Subcutaneous abdominal adipose tissue (tissue), 5 donors: ENCODE data around the gene PSMC3.

Source experiments
- H3K27ac ChIP-seq: one replicate; pipeline ENCODE4 v1.7.0; 2013; ENCODE audit warnings: low read depth, mild to moderate bottlenecking, inconsistent platforms, low read length, moderate library complexity
- H3K27me3 ChIP-seq, 5 donors: one replicate each; pipeline ENCODE4 v1.7.0; 2013; ENCODE audit warnings: low read length in 5 of 5, inconsistent platforms in 1 of 5; ENCODE audit not compliant: control insufficient read depth in 5 of 5, insufficient read depth in 4 of 5
- H3K36me3 ChIP-seq, 5 donors: one replicate each; pipeline ENCODE4 v1.7.0; 2013; ENCODE audit warnings: low read length in 5 of 5; ENCODE audit not compliant: control insufficient read depth in 5 of 5, insufficient read depth in 5 of 5
- H3K4me1 ChIP-seq, 5 donors: one replicate each; pipeline ENCODE4 v1.7.0; 2013; ENCODE audit warnings: low read length in 5 of 5, mild to moderate bottlenecking in 3 of 5, moderate library complexity in 1 of 5; ENCODE audit not compliant: control insufficient read depth in 5 of 5, insufficient read depth in 5 of 5
- H3K4me3 ChIP-seq, 5 donors: one replicate each; pipeline ENCODE4 v1.7.0; 2013; ENCODE audit warnings: low read length in 5 of 5, low read depth in 1 of 5
- H3K9ac ChIP-seq, 5 donors: one replicate each; pipeline ENCODE4 v1.7.0; 2013; ENCODE audit warnings: low read length in 5 of 5, mild to moderate bottlenecking in 4 of 5, moderate library complexity in 3 of 5
- H3K9me3 ChIP-seq, 5 donors: one replicate each; pipeline ENCODE4 v1.7.0; 2013; ENCODE audit warnings: low read length in 5 of 5; ENCODE audit not compliant: control insufficient read depth in 5 of 5
- donor health status: healthy.
- donor health status: healthy.
- donor health status: healthy.
- donor health status: healthy.
- donor health status: healthy.

The PSMC3 gene

DNA sequence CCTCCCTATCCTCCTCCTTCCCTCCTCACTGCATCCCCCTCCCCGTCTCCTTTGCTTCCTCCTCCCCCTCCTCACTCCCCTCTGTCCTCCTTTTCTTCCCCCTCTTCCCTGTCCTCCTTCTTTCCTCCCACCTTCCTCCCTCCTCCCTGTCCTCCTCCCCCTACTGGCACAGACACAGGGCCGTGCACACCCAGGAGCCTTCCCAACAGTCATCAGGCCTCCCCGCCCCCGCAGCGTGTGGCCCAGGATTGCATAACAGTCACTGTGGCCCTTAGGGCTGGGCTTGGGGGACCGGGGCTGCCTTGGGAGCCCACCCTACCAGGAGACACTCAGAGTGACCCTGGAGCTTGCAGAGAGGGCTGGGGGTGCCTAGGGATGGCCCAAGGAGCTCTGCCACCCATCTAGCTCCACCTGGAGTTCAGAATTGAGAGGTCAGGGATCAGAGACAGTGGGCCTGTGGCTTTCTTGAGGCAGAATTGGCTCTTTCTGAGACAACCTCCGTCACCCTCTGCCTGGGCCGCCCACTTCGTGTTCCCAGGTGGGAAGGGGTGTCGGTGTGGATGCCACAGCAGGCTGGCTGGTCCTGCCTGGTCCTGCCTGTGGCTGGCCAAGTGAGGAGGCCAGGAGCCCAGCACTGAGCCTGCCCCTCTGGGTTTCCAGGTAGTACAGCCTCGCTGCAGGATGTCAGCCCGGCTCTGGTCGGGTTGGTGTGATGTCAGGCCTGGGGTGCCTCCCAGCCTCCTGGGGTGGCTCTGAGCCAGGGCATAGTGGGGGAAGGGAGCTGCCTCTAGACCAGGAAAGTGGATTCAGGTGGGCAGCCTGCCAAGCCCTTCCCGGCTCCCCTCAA is 49.5 kb downstream of the PSMC3 start:
- H3K36me3 ChIP-seq = no peaks in the 10 kb centered on the region
- H3K4me1 ChIP-seq = peaks cover 0 to 30% (median 6%) of the 10 kb centered on the region in 5 donors
- H3K27ac ChIP-seq = peak overlapping the region; percentile 72
- peak overlapping the region in 4 of 5 donors; percentile 30 to 81 (median 71) for H3K9ac ChIP-seq
- peak overlapping the region; percentile 51 to 63 (median 54) for H3K4me3 ChIP-seq
- H3K27me3 ChIP-seq = no peaks in the 10 kb centered on the region
- no peaks in the 10 kb centered on the region for H3K9me3 ChIP-seq

DNA sequence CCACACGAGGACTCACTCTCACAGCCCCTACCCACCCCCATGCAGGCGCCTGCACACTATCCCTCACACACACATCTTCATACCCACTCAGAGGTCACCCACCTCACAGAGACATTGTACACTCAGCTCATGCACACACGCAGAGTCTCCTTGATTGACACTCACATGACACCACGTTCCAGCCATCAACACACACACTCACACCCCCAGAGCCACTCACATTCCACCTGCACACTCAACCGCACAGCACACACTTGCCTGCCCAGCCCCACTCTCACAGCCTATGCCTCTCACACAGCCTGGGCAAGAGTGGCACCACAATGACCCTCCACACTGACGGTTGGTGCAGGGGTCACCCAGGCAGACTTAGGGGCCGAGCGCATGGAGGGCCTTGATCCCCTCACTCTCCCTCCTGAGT is 50.1 kb downstream of the PSMC3 start:
- no peak overlapping the region for H3K27ac ChIP-seq
- H3K9ac ChIP-seq = peak overlapping the region in 3 of 5 donors; percentile 40 to 76 (median 47)
- peak overlapping the region; percentile 51 to 63 (median 54) for H3K4me3 ChIP-seq

DNA sequence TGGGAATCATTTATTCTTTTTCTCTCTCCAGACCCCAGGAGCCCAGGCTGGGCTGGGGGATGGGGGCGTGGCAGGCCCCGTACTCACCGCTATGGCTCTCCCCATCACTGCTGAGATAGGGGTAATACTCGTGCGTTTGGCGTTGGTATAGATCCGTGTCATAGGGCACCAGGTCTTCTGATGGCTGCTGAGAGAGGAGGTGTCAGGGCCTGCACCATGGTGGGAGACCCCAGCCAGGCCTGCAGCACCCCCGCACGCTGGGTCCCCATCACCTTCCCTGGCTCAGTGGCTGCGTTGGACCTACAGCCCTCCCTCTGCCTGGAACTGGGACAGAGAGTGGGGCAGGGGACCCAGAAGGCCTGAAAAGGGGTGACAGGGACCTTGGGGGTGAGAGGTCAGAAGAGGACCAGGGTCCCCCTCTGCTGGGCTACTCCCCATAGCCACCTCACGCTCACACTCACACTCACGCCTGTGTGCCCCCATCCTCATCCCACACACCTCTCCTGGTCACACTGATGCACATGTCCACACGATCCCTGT is 50.6 kb downstream of the PSMC3 start:
- H3K27ac ChIP-seq = no peak overlapping the region
- no peaks in the 10 kb centered on the region for H3K27me3 ChIP-seq

More for the DNA sequence above, 50.1 kb downstream of the PSMC3 start:
- Histone ChIP-seq H3K9me3 (no peaks in the 10 kb centered on the region), H3K27me3 (no peaks in the 10 kb centered on the region), H3K36me3 (no peaks in the 10 kb centered on the region), H3K4me1 (peaks cover 0 to 30% (median 6%) of the 10 kb centered on the region in 5 donors)

DNA sequence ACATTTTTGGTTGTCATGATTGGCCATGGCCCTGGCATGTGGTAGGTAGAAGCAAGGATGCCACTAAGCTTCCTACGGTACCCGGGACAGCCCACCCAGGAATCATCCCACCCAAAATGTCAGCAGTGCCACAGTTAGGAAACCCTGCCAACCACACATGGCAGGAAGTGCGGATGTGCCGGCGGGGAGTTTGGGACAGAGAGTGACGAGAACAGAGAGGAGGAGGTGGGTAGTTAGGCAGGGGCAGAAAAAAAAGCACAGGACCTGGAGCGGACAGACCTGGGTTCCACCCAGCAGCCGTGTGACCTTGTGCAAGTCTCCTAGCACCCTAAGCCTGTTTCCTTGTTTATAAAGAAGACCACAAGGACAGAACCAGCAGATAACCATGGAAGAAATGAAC is 51.2 kb downstream of the PSMC3 start:
- Histone ChIP-seq H3K27ac (no peak overlapping the region), H3K9ac (peak overlapping the region in 1 of 5 donors; percentile 7), H3K9me3 (no peaks in the 10 kb centered on the region), H3K36me3 (no peaks in the 10 kb centered on the region), H3K4me1 (peaks cover 0 to 30% (median 6%) of the 10 kb centered on the region in 5 donors), H3K4me3 (peak overlapping the region in 2 of 5 donors; percentile 9 to 63), H3K27me3 (no peaks in the 10 kb centered on the region)

More for the DNA sequence above, 50.6 kb downstream of the PSMC3 start:
- peak overlapping the region in 4 of 5 donors; percentile 52 to 63 (median 54) for H3K4me3 ChIP-seq
- no peaks in the 10 kb centered on the region for H3K9me3 ChIP-seq
- peaks cover 0 to 30% (median 6%) of the 10 kb centered on the region in 5 donors for H3K4me1 ChIP-seq
- H3K9ac ChIP-seq = peak overlapping the region in 1 of 5 donors; percentile 47
- H3K36me3 ChIP-seq = no peaks in the 10 kb centered on the region

DNA sequence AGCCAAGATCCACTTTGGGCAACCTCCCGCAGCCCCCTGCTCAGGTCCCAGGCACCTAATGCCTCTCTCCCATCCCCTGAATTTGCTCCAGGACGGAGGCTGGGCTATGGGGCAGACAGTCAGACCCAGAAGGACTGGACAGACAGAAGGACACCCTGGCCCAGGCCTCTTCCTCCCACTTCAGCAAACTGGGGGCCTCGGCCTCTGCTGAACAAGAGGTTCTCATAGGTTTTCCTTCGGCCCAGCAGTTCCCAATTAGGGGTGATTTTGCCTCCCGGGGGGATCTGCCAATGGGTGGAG is 51.6 kb downstream of the PSMC3 start:
- Histone ChIP-seq H3K4me1 (peaks cover 0 to 30% (median 6%) of the 10 kb centered on the region in 5 donors), H3K27me3 (no peaks in the 10 kb centered on the region), H3K36me3 (no peaks in the 10 kb centered on the region), H3K9me3 (no peaks in the 10 kb centered on the region), H3K4me3 (peak overlapping the region in 2 of 5 donors; percentile 5 to 63), H3K27ac (no peak overlapping the region), H3K9ac (peak overlapping the region in 1 of 5 donors; percentile 3)

DNA sequence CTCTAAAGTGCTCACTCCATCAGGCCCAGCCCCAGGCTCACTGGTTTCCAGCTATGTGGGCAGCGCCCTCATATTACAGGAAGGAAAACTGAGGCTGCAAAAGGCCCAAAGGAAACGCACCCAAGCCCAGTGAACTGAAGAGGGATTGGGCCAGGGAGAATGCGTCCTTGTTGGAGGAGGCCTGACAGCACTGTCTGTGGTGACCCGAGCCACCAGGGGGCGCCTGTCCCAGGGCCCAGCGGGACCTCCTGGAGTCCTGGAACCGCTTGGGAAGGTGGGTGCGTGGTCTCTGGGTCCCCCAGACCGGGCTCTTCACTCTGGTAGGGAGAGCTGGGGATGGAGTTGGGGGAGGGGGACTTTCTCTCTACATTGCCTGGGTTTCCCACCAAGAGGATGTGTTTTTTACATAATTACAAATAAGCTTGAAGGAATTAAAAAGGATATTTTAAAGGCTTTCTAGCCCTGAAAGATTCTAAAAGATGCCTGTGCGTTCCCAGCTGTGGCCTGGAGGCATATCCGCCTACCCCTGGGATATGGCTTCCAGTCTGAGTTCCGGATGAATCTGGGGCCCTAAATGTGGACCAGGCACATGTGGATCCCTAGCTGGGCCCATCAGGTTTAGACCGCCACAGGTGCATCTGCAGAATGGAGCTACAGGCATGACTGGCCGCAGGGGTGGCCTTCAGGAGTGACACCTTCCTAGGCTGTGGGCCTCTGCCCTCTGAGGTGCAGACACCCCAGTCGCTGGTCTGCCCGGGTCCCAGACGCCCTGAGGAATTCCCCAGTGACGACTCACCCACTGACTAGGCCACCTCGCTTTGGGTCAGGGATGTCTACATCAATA is 52.1 kb downstream of the PSMC3 start:
- peak overlapping the region in 1 of 5 donors; percentile 3 for H3K9ac ChIP-seq
- no peak overlapping the region for H3K27ac ChIP-seq
- H3K27me3 ChIP-seq = no peaks in the 10 kb centered on the region
- no peaks in the 10 kb centered on the region for H3K36me3 ChIP-seq
- H3K4me1 ChIP-seq = peaks cover 0 to 30% (median 6%) of the 10 kb centered on the region in 5 donors
- no peak overlapping the region for H3K4me3 ChIP-seq
- H3K9me3 ChIP-seq = no peaks in the 10 kb centered on the region

DNA sequence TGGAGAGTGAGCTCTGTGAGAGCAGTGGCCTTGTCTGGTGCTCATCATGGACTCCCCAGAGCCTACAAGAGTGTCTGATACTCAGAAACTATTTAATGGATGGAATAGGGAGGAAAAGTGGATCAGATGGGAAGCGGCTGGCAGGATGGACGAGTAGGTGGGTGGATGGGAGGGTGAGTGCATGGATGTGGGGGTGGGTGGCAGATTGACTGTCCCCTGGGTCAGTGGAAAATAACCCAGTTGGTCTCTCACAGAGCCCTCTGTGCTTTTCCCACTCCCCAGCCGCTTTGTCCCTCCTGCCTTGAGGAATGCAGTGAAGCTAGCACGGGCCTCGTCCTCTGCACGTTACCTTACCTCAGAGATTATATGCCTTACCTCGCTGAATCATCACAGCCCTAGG is 53.8 kb downstream of the PSMC3 start:
- H3K9ac ChIP-seq = no peak overlapping the region

DNA sequence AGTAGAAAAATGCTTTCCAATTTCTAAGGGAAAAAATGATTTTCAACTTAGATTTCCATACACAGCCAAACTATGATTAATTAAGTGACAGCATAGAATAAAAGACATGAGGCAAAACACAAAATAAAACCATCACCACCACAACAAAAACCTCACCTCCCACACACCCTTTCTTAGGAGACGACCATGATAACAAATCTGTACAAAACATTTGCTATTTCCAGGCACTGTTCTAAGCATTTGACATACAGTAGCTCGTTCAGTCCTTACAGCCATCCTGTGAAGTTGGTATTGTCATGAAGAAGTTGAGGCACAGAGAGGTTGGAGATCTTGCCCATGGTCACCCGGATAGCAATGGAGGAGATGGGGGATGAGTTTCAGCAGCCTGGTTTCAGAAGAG is 56.6 kb downstream of the PSMC3 start:
- Histone ChIP-seq H3K36me3 (peaks cover 0 to 3% (median 0%) of the 10 kb centered on the region in 5 donors), H3K9ac (no peak overlapping the region), H3K27ac (no peak overlapping the region), H3K4me1 (peaks cover 0 to 7% (median 0%) of the 10 kb centered on the region in 5 donors), H3K4me3 (no peak overlapping the region), H3K9me3 (no peaks in the 10 kb centered on the region), H3K27me3 (peaks cover 0 to 8% (median 0%) of the 10 kb centered on the region in 5 donors)

More for the DNA sequence above, 53.8 kb downstream of the PSMC3 start:
- H3K4me1 ChIP-seq = peaks cover 0 to 24% (median 6%) of the 10 kb centered on the region in 5 donors
- peaks cover 0 to 3% (median 0%) of the 10 kb centered on the region in 5 donors for H3K36me3 ChIP-seq
- no peaks in the 10 kb centered on the region for H3K9me3 ChIP-seq
- no peaks in the 10 kb centered on the region for H3K27me3 ChIP-seq
- H3K27ac ChIP-seq = no peak overlapping the region
- H3K4me3 ChIP-seq = no peak overlapping the region
